Osteocyte (in vitro differentiated cells): ENCODE data around the gene TRIM41. TPM values are rescaled to one million over a fixed set of nuclear protein-coding genes. Genes with fewer than 3 reads are reported as not detected.
A peak's percentile ranks its signal among the peaks of the same experiment; 100 is the strongest.

Experiments
- DNase-seq: peaks from one replicate; pipeline ENCODE4 v3.0.0; 2021; ENCODE audit warnings: mixed read lengths; ENCODE audit not compliant: unreplicated experiment; ENCODE audit errors: extremely low spot score
- H3K27ac Mint-ChIP-seq: one replicate; pipeline ENCODE4 v1.8.0; 2021; ENCODE audit warnings: mild to moderate bottlenecking, mixed read lengths; ENCODE audit not compliant: unreplicated experiment
- H3K27me3 Mint-ChIP-seq: one replicate; pipeline ENCODE4 v1.8.0; 2021; ENCODE audit warnings: mixed read lengths; ENCODE audit not compliant: unreplicated experiment
- H3K36me3 Mint-ChIP-seq: one replicate; pipeline ENCODE4 v1.8.0; 2021; ENCODE audit warnings: mixed read lengths; ENCODE audit not compliant: unreplicated experiment
- H3K4me1 Mint-ChIP-seq: one replicate; pipeline ENCODE4 v1.8.0; 2021; ENCODE audit warnings: mixed read lengths; ENCODE audit not compliant: unreplicated experiment
- H3K4me3 Mint-ChIP-seq: one replicate; pipeline ENCODE4 v1.8.0; 2021; ENCODE audit warnings: mild to moderate bottlenecking, moderate library complexity, mixed read lengths; ENCODE audit not compliant: unreplicated experiment
- H3K9me3 Mint-ChIP-seq: one replicate; pipeline ENCODE4 v1.8.0; 2021; ENCODE audit warnings: mixed read lengths; ENCODE audit not compliant: unreplicated experiment
- total RNA-seq: library from RNA; stranded (reverse); gene quantifications from 2 replicates; pipeline ENCODE4 v1.2.1, GENCODE V29; 2021
- TF ChIP-seq, protein P1 (sequence below): fragments of 200-600 bp; sonication (generic); IDR thresholded peaks from 2 replicates; pipeline ENCODE4 v1.5.0; 2021; ENCODE audit warnings: antibody characterized with exemption, mild to moderate bottlenecking, moderate library complexity

The TRIM41 gene
- total RNA-seq, 1 donor from 2014 or later: 27.1 TPM

DNA sequence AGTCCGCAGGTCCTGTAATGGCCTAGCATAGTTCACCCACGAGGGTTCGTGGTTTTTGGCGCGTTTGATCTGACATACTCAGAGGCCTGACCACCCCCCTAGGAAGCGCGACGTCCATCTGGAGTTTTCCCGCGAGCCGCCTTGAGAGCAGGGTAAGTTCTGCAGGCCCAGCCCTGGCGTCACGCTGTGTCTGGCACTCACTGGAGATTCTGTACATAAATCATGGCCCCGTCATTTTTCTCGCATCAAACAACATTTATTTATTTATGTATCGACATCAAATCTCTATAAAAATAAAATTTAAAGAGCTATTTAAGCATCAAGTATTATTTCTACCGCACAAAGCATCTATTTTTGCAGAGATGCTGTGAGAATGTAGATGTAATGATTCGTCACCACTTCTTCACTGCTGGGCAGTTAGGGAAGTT lies 437 bp upstream of the TRIM41 start:
- Mint-ChIP-seq H3K9me3 (no peaks in the 10 kb centered on the region), H3K4me1 (peaks cover 33% of the 10 kb centered on the region), H3K36me3 (no peaks in the 10 kb centered on the region), H3K27ac (peak overlapping the region; percentile 97), H3K27me3 (no peaks in the 10 kb centered on the region), H3K4me3 (peak overlapping the region; percentile 94)
- TF ChIP-seq, protein P1, sequence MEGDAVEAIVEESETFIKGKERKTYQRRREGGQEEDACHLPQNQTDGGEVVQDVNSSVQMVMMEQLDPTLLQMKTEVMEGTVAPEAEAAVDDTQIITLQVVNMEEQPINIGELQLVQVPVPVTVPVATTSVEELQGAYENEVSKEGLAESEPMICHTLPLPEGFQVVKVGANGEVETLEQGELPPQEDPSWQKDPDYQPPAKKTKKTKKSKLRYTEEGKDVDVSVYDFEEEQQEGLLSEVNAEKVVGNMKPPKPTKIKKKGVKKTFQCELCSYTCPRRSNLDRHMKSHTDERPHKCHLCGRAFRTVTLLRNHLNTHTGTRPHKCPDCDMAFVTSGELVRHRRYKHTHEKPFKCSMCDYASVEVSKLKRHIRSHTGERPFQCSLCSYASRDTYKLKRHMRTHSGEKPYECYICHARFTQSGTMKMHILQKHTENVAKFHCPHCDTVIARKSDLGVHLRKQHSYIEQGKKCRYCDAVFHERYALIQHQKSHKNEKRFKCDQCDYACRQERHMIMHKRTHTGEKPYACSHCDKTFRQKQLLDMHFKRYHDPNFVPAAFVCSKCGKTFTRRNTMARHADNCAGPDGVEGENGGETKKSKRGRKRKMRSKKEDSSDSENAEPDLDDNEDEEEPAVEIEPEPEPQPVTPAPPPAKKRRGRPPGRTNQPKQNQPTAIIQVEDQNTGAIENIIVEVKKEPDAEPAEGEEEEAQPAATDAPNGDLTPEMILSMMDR: no peak
- no peak for DNase-seq

DNA sequence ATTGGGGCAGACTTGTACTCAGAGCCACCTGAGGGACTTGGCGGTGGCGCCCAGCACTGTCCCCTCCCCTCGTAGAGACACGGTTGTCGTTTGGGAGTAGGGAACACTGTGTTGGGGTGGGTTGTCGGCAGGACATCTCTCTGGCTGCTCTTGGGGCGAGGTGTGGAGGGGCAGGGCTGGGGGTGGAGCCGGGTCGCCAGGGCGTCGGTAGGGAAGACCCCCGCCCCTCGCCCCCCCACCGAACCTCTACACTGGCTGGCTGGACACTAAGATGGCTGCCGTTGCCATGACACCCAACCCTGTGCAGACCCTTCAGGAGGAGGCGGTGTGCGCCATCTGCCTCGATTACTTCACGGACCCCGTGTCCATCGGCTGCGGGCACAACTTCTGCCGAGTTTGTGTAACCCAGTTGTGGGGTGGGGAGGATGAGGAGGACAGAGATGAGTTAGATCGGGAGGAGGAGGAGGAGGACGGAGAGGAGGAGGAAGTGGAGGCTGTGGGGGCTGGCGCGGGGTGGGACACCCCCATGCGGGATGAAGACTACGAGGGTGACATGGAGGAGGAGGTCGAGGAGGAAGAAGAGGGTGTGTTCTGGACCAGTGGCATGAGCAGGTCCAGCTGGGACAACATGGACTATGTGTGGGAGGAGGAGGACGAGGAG lies 778 bp downstream of the TRIM41 start:
- peak; percentile 86 for DNase-seq
- H3K4me1 Mint-ChIP-seq: peaks cover 24% of the 10 kb centered on the region
- H3K4me3 Mint-ChIP-seq: peak overlapping the region; percentile 94
- H3K36me3 Mint-ChIP-seq: no peaks in the 10 kb centered on the region
- peak overlapping the region; percentile 97 for H3K27ac Mint-ChIP-seq
- TF ChIP-seq, protein P1: no peak
- H3K27me3 Mint-ChIP-seq: no peaks in the 10 kb centered on the region
- no peaks in the 10 kb centered on the region for H3K9me3 Mint-ChIP-seq

DNA sequence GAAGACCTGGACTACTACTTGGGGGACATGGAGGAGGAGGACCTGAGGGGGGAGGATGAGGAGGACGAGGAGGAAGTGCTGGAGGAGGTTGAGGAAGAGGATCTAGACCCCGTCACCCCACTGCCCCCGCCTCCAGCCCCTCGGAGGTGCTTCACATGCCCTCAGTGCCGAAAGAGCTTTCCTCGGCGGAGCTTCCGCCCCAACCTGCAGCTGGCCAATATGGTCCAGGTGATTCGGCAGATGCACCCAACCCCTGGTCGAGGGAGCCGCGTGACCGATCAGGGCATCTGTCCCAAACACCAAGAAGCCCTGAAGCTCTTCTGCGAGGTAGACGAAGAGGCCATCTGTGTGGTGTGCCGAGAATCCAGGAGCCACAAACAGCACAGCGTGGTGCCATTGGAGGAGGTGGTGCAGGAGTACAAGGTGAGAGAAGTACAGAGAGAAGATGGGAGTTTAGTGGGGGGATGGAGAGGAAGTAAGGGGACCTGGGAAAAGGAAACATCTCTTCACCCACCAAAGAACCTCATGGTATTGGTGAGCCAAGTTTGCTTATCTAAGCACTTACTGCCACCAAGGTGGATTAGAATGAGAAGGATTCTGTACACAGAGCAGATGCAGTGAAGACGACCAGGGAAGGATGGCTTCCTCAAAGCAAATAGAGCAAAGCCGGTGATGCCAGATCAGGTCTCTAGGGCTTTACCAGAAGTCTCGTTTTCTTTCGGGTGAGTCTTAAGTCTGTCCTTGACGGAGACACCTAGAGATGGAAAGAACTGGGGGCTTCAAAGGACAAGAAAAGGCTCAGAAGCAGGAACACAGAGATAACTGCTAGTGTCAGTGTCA lies 1.5 kb downstream of the TRIM41 start:
- H3K4me3 Mint-ChIP-seq: peak overlapping the region; percentile 94
- H3K36me3 Mint-ChIP-seq: no peaks in the 10 kb centered on the region
- peaks cover 24% of the 10 kb centered on the region for H3K4me1 Mint-ChIP-seq
- TF ChIP-seq, protein P1: no peak
- H3K27me3 Mint-ChIP-seq: no peaks in the 10 kb centered on the region
- no peaks in the 10 kb centered on the region for H3K9me3 Mint-ChIP-seq
- peak overlapping the region; percentile 97 for H3K27ac Mint-ChIP-seq
- no peak for DNase-seq

DNA sequence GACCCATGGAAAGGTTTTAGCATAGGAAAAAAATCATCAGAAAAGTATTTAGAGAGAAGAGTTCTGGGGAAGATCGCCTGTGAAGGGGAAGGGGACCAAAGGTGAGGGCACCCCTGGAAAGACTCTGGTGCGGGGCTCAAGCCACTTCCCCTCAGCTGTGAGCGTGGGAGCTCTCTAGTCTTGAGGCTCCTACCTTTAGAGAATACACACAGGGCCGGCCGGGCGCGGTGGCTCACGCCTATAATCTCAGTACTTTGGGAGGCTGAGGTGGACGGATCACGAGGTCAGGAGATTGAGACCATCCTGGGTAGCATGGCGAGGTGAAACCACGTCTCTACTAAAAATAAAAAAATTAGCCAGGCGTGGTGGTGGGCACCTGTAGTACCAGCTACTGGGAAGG lies 6.9 kb downstream of the TRIM41 start:
- Mint-ChIP-seq H3K36me3 (peaks cover 15% of the 10 kb centered on the region), H3K27ac (no peak overlapping the region), H3K4me3 (no peak overlapping the region), H3K4me1 (peaks cover 11% of the 10 kb centered on the region), H3K27me3 (no peaks in the 10 kb centered on the region), H3K9me3 (no peaks in the 10 kb centered on the region)
- TF ChIP-seq, protein P1: no peak
- DNase-seq: no peak

DNA sequence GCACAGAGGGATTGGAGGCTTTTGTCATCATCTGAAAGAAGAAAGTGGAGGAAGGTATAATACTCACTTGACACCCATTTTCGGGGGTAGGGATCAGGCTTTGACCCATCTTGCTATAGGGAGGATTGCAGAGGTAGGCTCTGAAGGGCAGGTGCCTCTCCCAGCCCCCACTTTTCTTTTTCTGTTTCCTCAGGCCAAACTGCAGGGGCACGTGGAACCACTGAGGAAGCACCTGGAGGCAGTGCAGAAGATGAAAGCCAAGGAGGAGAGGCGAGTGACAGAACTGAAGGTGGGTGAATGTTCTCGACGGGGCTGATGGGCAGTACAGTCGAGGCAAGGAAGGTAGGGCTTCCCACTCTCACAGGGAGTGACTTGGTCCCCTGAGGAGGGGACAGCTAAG lies 7.5 kb downstream of the TRIM41 start:
- DNase-seq: no peak
- H3K4me3 Mint-ChIP-seq: no peak overlapping the region
- peaks cover 10% of the 10 kb centered on the region for H3K4me1 Mint-ChIP-seq
- no peaks in the 10 kb centered on the region for H3K9me3 Mint-ChIP-seq
- no peak overlapping the region for H3K27ac Mint-ChIP-seq
- H3K27me3 Mint-ChIP-seq: no peaks in the 10 kb centered on the region
- TF ChIP-seq, protein P1: no peak
- H3K36me3 Mint-ChIP-seq: peaks cover 19% of the 10 kb centered on the region
